GM10266 (cell line): ENCODE measurements around the gene ZHX3.
A peak's percentile ranks its signal among the peaks of the same experiment; 100 is the strongest.

Experiments used
- DNase-seq: peaks from one replicate; pipeline ENCODE4 v3.0.0; 2012; ENCODE audit errors: extremely low spot score
- CTCF ChIP-seq: IDR thresholded peaks from 2 replicates; pipeline ENCODE4 v1.5.1; 2012; ENCODE audit warnings: mild to moderate bottlenecking, low read depth; ENCODE audit not compliant: control insufficient read depth, insufficient read depth; ENCODE audit errors: missing control alignments

The ZHX3 gene

GRCh38 chr20:41330343-41330720, 12.8 kb upstream of the ZHX3 start:
- no peak for TF ChIP-seq CTCF
- DNase-seq, result no peak

GRCh38 chr20:41329435-41330342, 12.2 kb upstream of the ZHX3 start:
- DNase-seq, result peak; percentile 54
- TF ChIP-seq CTCF, result no peak

- TF ChIP-seq CTCF, result no peak
- no peak for DNase-seq
These were observed 9.6 kb upstream of the ZHX3 start for GRCh38 chr20:41327178-41327577.

DNA sequence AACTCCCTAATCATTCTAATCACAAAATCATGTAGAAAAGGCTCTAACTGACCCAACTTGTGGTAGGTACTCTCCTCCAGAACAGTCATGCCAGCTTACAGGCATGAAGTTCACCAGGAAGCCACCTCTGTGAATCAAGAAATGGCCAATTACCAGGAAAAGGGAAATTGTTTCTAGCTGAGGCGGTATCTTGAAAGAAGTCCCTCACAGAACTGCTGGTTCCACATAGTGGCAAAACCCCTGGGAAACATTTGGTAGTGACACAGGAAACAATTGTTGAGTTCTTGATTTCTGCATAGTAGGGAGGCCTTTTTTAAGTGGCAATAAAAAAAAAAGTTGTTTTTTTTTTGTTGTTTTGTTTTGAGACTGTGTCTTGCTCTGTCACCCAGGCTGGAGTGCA, 3.4 kb upstream of the ZHX3 start:
- no peak for DNase-seq
- TF ChIP-seq CTCF, result no peak

DNA sequence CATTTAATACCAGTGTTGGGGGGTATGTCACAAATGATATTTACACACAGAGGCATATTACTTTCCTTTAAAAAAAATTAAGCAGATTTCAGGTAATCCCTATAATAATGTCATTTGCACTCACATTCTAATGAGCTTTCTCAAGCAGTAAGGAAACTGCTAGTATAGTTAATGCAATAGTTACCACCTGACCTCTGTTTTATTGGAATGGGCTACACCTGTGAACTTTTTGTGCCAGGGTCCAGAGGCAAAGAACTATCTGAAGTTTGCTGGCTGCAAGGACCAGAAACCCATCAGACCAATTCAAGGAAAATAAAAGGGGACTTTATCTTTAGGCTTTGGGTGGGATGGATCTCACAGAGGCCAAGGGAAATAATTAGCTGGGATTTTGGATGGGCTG, 2.9 kb upstream of the ZHX3 start:
- TF ChIP-seq CTCF, result no peak
- no peak for DNase-seq

DNA sequence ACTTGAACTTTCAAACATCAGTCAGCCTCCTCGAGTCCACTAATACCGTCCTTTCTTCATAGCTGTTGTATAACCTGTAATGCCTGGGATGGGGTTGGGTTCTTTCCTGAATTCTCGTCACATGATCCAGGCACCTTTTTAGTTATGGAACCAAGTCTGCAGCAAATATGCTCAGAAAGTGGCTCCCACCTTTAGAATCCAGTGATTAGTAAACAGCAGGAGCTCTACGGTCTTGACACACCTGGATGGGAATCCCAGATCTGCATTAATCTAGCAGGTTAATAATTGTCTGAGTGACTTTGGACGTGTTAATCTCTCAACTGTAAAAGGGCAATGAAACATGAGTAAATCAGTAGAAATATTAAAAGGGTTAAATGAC, 729 bp upstream of the ZHX3 start:
- DNase-seq, result no peak
- TF ChIP-seq CTCF, result no peak
